ENCODE measurements around the gene LIPH.

Gene LIPH

DNA sequence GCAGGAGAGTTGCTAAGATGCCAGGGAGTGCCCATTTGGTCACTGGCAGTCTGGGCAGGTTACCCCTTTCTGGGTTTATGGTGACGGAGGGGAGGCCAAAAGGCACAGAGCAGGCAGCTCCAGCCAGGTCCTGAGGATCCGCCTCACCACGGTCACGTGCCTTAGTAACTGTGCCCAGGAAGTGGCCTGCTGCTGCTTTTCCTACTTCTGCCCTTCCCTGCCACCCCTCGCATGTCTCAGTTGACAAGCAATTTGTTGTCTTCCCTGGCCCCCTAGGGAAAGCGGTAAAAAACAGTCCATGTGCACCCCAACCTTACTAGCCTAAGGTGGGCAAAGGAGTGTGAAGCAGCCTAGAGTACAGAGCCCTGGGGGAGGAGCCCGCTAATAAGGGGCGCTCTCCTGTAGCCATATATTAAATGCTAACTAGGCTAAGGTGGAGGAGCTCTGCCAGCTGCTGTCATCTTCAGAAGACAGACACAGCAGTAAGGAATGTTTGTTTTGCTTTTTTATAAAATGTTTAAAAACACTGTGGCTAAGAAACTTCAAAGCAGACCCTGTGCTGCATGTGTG, 9.1 kb upstream of the LIPH start:
- H4K20me1 ChIP-seq (ENCODE audit: control insufficient read depth, insufficient read depth, low read depth, low read length): no peaks in the 10 kb centered on the region
- H3K4me1 ChIP-seq (ENCODE audit: control insufficient read depth, low read length): peaks cover 16% of the 10 kb centered on the region
- no peak for TF ChIP-seq EZH2phosphoT487 (IDR thresholded peaks at IDR 0.05; ENCODE audit: borderline replicate concordance, low read length)
- no peak for TF ChIP-seq CTCF (IDR thresholded peaks at IDR 0.05; ENCODE audit: low read depth, low read length, poor library complexity, severe bottlenecking)
- H3K27ac ChIP-seq (ENCODE audit: low read depth, low read length): no peak overlapping the region
- no peaks in the 10 kb centered on the region for H3K79me2 ChIP-seq (ENCODE audit: control insufficient read depth, low read length)
- no peaks in the 10 kb centered on the region for H3K27me3 ChIP-seq (ENCODE audit: control insufficient read depth, low read length)
- H3K36me3 ChIP-seq (ENCODE audit: control insufficient read depth, low read length): no peaks in the 10 kb centered on the region
- H3F3A ChIP-seq (ENCODE audit: control insufficient read depth, insufficient read depth): no peaks in the 10 kb centered on the region
- H3K9me3 ChIP-seq (ENCODE audit: control insufficient read depth, insufficient read depth, low read length): no peaks in the 10 kb centered on the region
- no peak overlapping the region for H3K4me3 ChIP-seq (ENCODE audit: low read length)
- no peaks in the 10 kb centered on the region for H3K9me2 ChIP-seq (replicated peaks; ENCODE audit: control insufficient read depth, low read length)
- H3K4me2 ChIP-seq (ENCODE audit: low read length): no peak overlapping the region

DNA sequence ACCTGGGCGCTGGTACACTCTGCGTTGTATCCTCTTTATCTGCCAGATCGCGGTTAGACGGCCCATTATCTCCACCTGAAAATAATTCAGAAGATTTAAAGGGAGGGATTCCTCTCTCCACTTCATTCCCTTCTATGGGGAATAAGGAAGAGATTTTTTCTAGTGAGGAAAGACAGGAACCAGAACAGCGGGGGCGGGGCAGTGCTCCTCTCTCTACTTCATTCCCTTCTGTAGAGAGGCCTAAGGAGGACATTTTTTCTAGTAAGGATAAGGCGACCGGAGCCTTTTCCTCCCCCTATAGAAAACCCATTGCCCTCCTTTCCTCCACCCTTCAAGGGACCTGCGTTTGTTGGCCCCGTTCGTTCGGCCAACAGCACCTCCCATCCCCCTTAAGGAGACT, 8.3 kb upstream of the LIPH start:
- no peaks in the 10 kb centered on the region for H3F3A ChIP-seq (ENCODE audit: control insufficient read depth, insufficient read depth)
- no peak overlapping the region for H3K4me3 ChIP-seq (ENCODE audit: low read length)
- H4K20me1 ChIP-seq (ENCODE audit: control insufficient read depth, insufficient read depth, low read depth, low read length): no peaks in the 10 kb centered on the region
- no peaks in the 10 kb centered on the region for H3K9me2 ChIP-seq (replicated peaks; ENCODE audit: control insufficient read depth, low read length)
- H3K9me3 ChIP-seq (ENCODE audit: control insufficient read depth, insufficient read depth, low read length): no peaks in the 10 kb centered on the region
- H3K27ac ChIP-seq (ENCODE audit: low read depth, low read length): no peak overlapping the region
- H3K36me3 ChIP-seq (ENCODE audit: control insufficient read depth, low read length): no peaks in the 10 kb centered on the region
- no peaks in the 10 kb centered on the region for H3K79me2 ChIP-seq (ENCODE audit: control insufficient read depth, low read length)
- no peak overlapping the region for H3K4me2 ChIP-seq (ENCODE audit: low read length)
- no peaks in the 10 kb centered on the region for H3K27me3 ChIP-seq (ENCODE audit: control insufficient read depth, low read length)
- H3K4me1 ChIP-seq (ENCODE audit: control insufficient read depth, low read length): peaks cover 16% of the 10 kb centered on the region
- TF ChIP-seq EZH2phosphoT487 (IDR thresholded peaks at IDR 0.05; ENCODE audit: borderline replicate concordance, low read length): no peak
- no peak for TF ChIP-seq CTCF (IDR thresholded peaks at IDR 0.05; ENCODE audit: low read depth, low read length, poor library complexity, severe bottlenecking)

DNA sequence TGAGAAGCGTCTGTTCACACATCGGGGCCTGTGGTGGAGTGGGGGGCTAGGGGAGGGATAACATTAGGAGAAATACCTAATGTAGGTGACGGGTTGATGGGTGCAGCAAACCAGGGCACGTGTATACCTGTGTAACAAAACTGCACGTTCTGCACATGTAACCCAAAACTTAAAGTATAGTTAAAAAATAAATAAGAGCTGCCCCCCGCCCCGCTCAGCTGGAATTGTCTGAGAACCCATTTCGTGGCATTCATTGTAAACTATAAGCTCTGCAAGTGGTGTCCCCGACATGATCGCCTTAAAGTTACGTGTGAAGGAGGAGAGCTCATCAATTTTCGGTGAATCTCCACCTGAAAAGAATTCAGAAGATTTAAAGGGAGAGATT, 7.3 kb upstream of the LIPH start:
- Histone ChIP-seq H3K36me3 (ENCODE audit: control insufficient read depth, low read length) (no peaks in the 10 kb centered on the region), H3K4me3 (ENCODE audit: low read length) (peak overlapping the region; percentile 61), H3K4me2 (ENCODE audit: low read length) (peak overlapping the region; percentile 65), H3K9me3 (ENCODE audit: control insufficient read depth, insufficient read depth, low read length) (no peaks in the 10 kb centered on the region), H4K20me1 (ENCODE audit: control insufficient read depth, insufficient read depth, low read depth, low read length) (no peaks in the 10 kb centered on the region), H3K4me1 (ENCODE audit: control insufficient read depth, low read length) (peaks cover 16% of the 10 kb centered on the region), H3K27me3 (ENCODE audit: control insufficient read depth, low read length) (no peaks in the 10 kb centered on the region), H3F3A (ENCODE audit: control insufficient read depth, insufficient read depth) (no peaks in the 10 kb centered on the region), H3K27ac (ENCODE audit: low read depth, low read length) (no peak overlapping the region), H3K9me2 (replicated peaks; ENCODE audit: control insufficient read depth, low read length) (no peaks in the 10 kb centered on the region), H3K79me2 (ENCODE audit: control insufficient read depth, low read length) (no peaks in the 10 kb centered on the region)
- TF ChIP-seq CTCF (IDR thresholded peaks at IDR 0.05; ENCODE audit: low read depth, low read length, poor library complexity, severe bottlenecking) (no peak), EZH2phosphoT487 (IDR thresholded peaks at IDR 0.05; ENCODE audit: borderline replicate concordance, low read length) (no peak)
